Measurements from ENCODE around the gene SPIB.

GRCh38 chr19:50392759-50393158, 26.0 kb upstream of the SPIB start:
- TF ChIP-seq, protein P1, sequence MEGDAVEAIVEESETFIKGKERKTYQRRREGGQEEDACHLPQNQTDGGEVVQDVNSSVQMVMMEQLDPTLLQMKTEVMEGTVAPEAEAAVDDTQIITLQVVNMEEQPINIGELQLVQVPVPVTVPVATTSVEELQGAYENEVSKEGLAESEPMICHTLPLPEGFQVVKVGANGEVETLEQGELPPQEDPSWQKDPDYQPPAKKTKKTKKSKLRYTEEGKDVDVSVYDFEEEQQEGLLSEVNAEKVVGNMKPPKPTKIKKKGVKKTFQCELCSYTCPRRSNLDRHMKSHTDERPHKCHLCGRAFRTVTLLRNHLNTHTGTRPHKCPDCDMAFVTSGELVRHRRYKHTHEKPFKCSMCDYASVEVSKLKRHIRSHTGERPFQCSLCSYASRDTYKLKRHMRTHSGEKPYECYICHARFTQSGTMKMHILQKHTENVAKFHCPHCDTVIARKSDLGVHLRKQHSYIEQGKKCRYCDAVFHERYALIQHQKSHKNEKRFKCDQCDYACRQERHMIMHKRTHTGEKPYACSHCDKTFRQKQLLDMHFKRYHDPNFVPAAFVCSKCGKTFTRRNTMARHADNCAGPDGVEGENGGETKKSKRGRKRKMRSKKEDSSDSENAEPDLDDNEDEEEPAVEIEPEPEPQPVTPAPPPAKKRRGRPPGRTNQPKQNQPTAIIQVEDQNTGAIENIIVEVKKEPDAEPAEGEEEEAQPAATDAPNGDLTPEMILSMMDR (conservative IDR thresholded peaks at IDR 0.05; ENCODE audit: low read length) = no peak
- no peak for TF ChIP-seq EZH2phosphoT487 (IDR thresholded peaks at IDR 0.05; ENCODE audit: borderline replicate concordance)

All from Loucy (cell line).